Natural killer cell treated with Interleukin-12 subunit alpha and Interleukin-12 subunit beta and Interleukin-15 and Interleukin-18, amount 100 ng/mL, for 72 hours (primary cell): ENCODE measurements around the gene RASIP1. TPM values are rescaled to one million over a fixed set of nuclear protein-coding genes. Genes with fewer than 3 reads are reported as not detected.

Experiments used
- ATAC-seq, 2 donors: fragments of 150-1000 bp; cut with Tn5 transposase in 1 of 2; sonication (Bioruptor Pico), chemical (Tn5 transposase) in 1 of 2; 2 replicates each; pipeline ENCODE4 v1.10.0; 2021
- DNase-seq: peaks from one replicate; pipeline ENCODE4 v3.0.0; 2022; ENCODE audit warnings: low spot score
- H3K27ac Mint-ChIP-seq, 2 donors: 1 replicate in 1 of 2; 2 replicates in 1 of 2; pipeline ENCODE4 v1.8.0; 2022; ENCODE audit warnings: mixed read lengths in 2 of 2, mild to moderate bottlenecking in 1 of 2, moderate library complexity in 1 of 2
- H3K27me3 Mint-ChIP-seq, 2 donors: 1 replicate in 1 of 2; 2 replicates in 1 of 2; pipeline ENCODE4 v1.8.0; 2022; ENCODE audit warnings: mixed read lengths in 2 of 2
- H3K36me3 Mint-ChIP-seq: one replicate; pipeline ENCODE4 v1.8.0; 2022; ENCODE audit warnings: mixed read lengths
- H3K4me1 Mint-ChIP-seq, 2 donors: 1 replicate in 1 of 2; 2 replicates in 1 of 2; pipeline ENCODE4 v1.8.0; 2022; ENCODE audit warnings: low read depth in 2 of 2, mixed read lengths in 2 of 2, mild to moderate bottlenecking in 1 of 2
- H3K4me3 Mint-ChIP-seq: one replicate; pipeline ENCODE4 v1.8.0; 2022; ENCODE audit warnings: mixed read lengths
- H3K9me3 Mint-ChIP-seq: 2 replicates; pipeline ENCODE4 v1.8.0; 2022; ENCODE audit warnings: mixed read lengths
- total RNA-seq, 2 donors: library from RNA; stranded (reverse); gene quantifications; one replicate each; pipeline ENCODE4 v1.2.3, GENCODE V29; 2022

Gene RASIP1
- total RNA-seq, 2 donors from 2014 or later: 0.12 to 0.95 TPM

GRCh38 chr19:48715681-48716171 lies 24.7 kb downstream of the RASIP1 start:
- Mint-ChIP-seq H3K9me3 (no peaks in the 10 kb centered on the region), H3K27me3 (no peaks in the 10 kb centered on the region), H3K4me3 (no peak overlapping the region), H3K36me3 (no peaks in the 10 kb centered on the region), H3K4me1 (peaks cover 6 to 9% of the 10 kb centered on the region in 2 donors), H3K27ac (no peak overlapping the region)
- no peak for DNase-seq
- no peak for ATAC-seq

GRCh38 chr19:48714759-48715675 lies 25.4 kb downstream of the RASIP1 start:
- DNase-seq (no peak), ATAC-seq (no peak)
- Mint-ChIP-seq H3K9me3 (no peaks in the 10 kb centered on the region), H3K27me3 (no peaks in the 10 kb centered on the region), H3K36me3 (no peaks in the 10 kb centered on the region), H3K4me3 (peak overlapping the region; percentile 77), H3K27ac (peak overlapping the region; percentile 66 to 79), H3K4me1 (peaks cover 2 to 9% of the 10 kb centered on the region in 2 donors)

- no peaks in the 10 kb centered on the region for H3K9me3 Mint-ChIP-seq
- DNase-seq: peak; percentile 99
- peak; percentile 95 to 96 for ATAC-seq
Measured at GRCh38 chr19:48713864-48714755, 26.3 kb downstream of the RASIP1 start.

DNA sequence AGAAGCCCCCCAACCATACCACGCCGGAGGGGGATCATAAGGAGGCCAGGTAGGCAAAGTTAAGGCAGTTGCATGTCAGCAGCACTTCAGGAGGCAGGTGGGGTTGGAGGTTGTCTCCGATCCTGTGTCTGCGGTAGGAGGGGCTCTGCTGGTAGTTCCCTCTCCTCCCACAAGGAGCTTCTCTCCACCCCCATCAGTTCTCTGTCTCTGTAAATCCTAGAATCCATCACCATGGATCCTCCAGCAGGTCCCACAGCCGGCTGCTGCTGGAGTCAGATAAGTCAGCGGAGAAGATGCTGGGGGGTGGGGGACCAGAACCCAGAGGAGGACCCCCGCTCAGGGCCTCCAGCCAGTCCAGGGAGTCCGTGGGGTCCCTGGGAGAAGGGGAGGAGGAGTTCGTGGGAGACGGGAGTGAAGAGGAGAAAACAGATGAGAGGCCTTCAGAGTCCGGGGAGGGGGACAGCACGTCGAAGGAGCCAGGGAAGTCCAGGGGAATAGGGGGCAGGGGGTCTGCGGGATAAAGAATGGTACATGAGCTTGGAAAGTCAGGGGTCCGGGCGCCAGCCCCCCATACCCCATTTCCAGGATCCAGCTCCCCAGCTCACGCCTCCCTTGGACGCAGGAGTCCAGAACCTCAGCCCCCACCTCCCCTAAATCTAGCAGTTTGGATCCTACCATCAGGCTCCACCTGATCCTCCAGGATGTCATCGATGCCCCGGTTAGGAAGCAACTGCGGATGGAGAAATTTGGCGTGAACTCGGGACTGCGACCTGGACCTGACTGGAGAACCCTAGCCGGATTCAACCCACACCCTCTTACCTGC lies 27.2 kb downstream of the RASIP1 start:
- Mint-ChIP-seq H3K36me3 (no peaks in the 10 kb centered on the region), H3K27me3 (no peaks in the 10 kb centered on the region), H3K27ac (peak overlapping the region in 1 of 2 donors; percentile 79), H3K9me3 (no peaks in the 10 kb centered on the region), H3K4me3 (peak overlapping the region; percentile 77), H3K4me1 (peaks cover 2 to 9% of the 10 kb centered on the region in 2 donors)
- DNase-seq: no peak
- ATAC-seq: no peak

More at GRCh38 chr19:48713864-48714755, 26.3 kb downstream of the RASIP1 start:
- Mint-ChIP-seq H3K4me1 (peaks cover 2 to 9% of the 10 kb centered on the region in 2 donors), H3K27me3 (no peaks in the 10 kb centered on the region), H3K36me3 (no peaks in the 10 kb centered on the region), H3K4me3 (peak overlapping the region; percentile 77), H3K27ac (peak overlapping the region; percentile 66 to 79)

- DNase-seq (no peak), ATAC-seq (no peak)
- no peaks in the 10 kb centered on the region for H3K36me3 Mint-ChIP-seq
- no peak overlapping the region for H3K27ac Mint-ChIP-seq
- H3K27me3 Mint-ChIP-seq: no peaks in the 10 kb centered on the region
- peaks cover 2 to 9% of the 10 kb centered on the region in 2 donors for H3K4me1 Mint-ChIP-seq
- no peaks in the 10 kb centered on the region for H3K9me3 Mint-ChIP-seq
- no peak overlapping the region for H3K4me3 Mint-ChIP-seq
Measured at GRCh38 chr19:48711106-48711662, 29.2 kb downstream of the RASIP1 start.

DNA sequence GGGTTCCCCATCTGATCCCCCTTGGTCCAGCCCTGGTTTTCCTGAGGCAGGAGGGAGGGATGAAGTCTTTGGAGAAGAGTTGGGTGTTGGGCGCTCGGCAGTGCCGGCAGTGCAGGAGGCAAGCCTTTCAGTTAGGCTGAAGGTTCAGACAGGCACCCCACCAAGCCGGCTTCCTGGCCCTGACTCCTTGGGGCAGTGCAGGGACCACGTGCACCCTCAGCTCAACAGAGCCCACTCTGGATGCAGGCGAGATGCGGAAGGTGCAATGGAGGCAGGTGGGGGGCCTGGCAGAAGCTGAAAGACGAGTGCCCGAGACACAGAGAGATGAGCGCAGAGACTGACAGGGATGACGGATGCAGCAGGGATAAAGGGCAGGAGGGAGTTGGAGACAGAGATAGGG lies 31.9 kb downstream of the RASIP1 start:
- no peak overlapping the region for H3K27ac Mint-ChIP-seq
- DNase-seq (no peak), ATAC-seq (no peak)
- no peak overlapping the region for H3K4me3 Mint-ChIP-seq
- no peaks in the 10 kb centered on the region for H3K9me3 Mint-ChIP-seq
- H3K4me1 Mint-ChIP-seq: no peaks in the 10 kb centered on the region
- H3K27me3 Mint-ChIP-seq: no peaks in the 10 kb centered on the region
- H3K36me3 Mint-ChIP-seq: no peaks in the 10 kb centered on the region

DNA sequence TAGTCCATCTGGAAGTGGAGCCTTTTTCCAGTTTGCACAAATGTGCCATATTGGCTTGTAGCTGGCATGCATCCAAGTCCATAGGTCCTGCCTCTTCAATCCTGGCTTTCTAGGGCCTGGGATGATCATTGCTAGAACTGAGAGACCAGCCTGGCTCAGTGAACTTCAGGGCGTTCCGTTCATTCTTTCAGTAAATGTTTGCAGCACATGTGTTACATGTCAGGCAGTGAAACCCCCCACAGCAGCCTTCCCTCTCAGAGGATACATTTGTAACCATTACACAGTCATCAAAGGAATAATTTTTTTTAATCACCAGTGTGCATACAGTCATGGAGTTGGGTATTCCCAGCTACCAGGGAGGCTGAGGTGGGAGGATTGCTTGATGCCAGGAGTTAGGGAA lies 35.0 kb downstream of the RASIP1 start:
- Mint-ChIP-seq H3K27me3 (no peaks in the 10 kb centered on the region), H3K4me1 (no peaks in the 10 kb centered on the region), H3K4me3 (no peak overlapping the region), H3K36me3 (no peaks in the 10 kb centered on the region), H3K27ac (no peak overlapping the region), H3K9me3 (no peaks in the 10 kb centered on the region)
- ATAC-seq: no peak
- DNase-seq: no peak

GRCh38 chr19:48703316-48703715 lies 37.1 kb downstream of the RASIP1 start:
- Mint-ChIP-seq H3K27ac (no peak overlapping the region), H3K36me3 (no peaks in the 10 kb centered on the region), H3K27me3 (no peaks in the 10 kb centered on the region), H3K4me3 (no peak overlapping the region), H3K4me1 (no peaks in the 10 kb centered on the region), H3K9me3 (no peaks in the 10 kb centered on the region)
- no peak for DNase-seq
- no peak for ATAC-seq

- Mint-ChIP-seq H3K27me3 (peaks cover 0 to 4% of the 10 kb centered on the region in 2 donors), H3K4me1 (no peaks in the 10 kb centered on the region), H3K9me3 (no peaks in the 10 kb centered on the region), H3K27ac (no peak overlapping the region), H3K36me3 (no peaks in the 10 kb centered on the region), H3K4me3 (no peak overlapping the region)
- DNase-seq (no peak), ATAC-seq (no peak)
Measured at GRCh38 chr19:48702701-48703100, 37.7 kb downstream of the RASIP1 start.

- DNase-seq (no peak), ATAC-seq (no peak)
- Mint-ChIP-seq H3K36me3 (no peaks in the 10 kb centered on the region), H3K4me3 (no peak overlapping the region), H3K4me1 (peaks cover 0 to 7% of the 10 kb centered on the region in 2 donors), H3K27ac (no peak overlapping the region), H3K27me3 (peaks cover 0 to 11% of the 10 kb centered on the region in 2 donors), H3K9me3 (no peaks in the 10 kb centered on the region)
Measured at GRCh38 chr19:48698046-48698445, 42.4 kb downstream of the RASIP1 start.

GRCh38 chr19:48696353-48697010 lies 43.9 kb downstream of the RASIP1 start:
- ATAC-seq (peak in 1 of 2 donors; percentile 66), DNase-seq (no peak)
- Mint-ChIP-seq H3K36me3 (no peaks in the 10 kb centered on the region), H3K27me3 (peaks cover 0 to 11% of the 10 kb centered on the region in 2 donors), H3K9me3 (no peaks in the 10 kb centered on the region), H3K4me3 (no peak overlapping the region), H3K4me1 (peaks cover 0 to 7% of the 10 kb centered on the region in 2 donors), H3K27ac (no peak overlapping the region)

DNA sequence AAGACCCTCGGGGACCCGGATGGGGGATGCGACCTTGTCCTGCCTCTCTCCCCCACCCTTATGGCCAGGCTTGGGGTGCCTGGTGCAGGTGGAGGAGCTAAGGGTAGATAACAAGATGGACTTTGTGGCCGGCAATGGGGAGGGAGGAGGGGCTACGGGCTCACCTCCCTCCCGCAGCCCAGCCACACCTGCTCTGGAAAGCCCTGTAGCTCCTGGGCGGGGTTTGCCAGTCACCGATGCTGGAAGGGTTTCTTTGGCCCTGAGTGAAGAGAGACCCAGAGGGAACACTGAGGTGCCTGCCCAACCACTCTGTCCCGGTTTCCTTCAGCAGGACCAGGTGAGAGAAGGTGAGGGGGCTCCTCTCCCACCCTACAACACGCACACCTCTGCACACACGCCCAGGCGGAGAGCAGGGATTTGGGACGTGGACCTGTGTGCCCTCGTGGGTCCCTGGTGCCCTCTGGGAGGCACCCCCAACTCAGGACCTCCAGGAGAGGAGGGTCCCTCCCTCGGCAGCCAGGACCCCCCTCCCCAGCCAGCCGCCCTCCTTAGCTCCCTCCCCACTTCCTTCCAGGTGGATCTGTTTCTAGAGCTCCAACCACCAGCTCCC lies 44.6 kb downstream of the RASIP1 start, which contains the start of gene FUT2:
Gene FUT2 (plus strand): TSS at position 229 of the 610 bp plus-strand sequence. CDS start 6,986 bp downstream, outside the sequence.
- peak in 1 of 2 donors; percentile 45 for ATAC-seq
- Mint-ChIP-seq H3K27me3 (peaks cover 0 to 11% of the 10 kb centered on the region in 2 donors), H3K36me3 (no peaks in the 10 kb centered on the region), H3K4me1 (peaks cover 0 to 7% of the 10 kb centered on the region in 2 donors), H3K4me3 (no peak within 1 kb of the TSS), H3K27ac (no peak within 1 kb of the TSS), H3K9me3 (no peaks in the 10 kb centered on the region)
- DNase-seq: no peak
